Natural killer cell (primary cell): ENCODE measurements around the gene UBE2M. TPM values are rescaled to one million over a fixed set of nuclear protein-coding genes. Genes with fewer than 3 reads are reported as not detected.

ENCODE experiments used
- ATAC-seq, 3 donors: fragments of 150-1000 bp in 2 of 3; fragments of 200-7000 bp in 1 of 3; cut with Tn5 transposase; 1 replicate in 1 of 3; 2 replicates in 2 of 3; pipeline ENCODE4 v1.10.0; 2021; ENCODE audit warnings: mild to moderate bottlenecking in 2 of 3, moderate library complexity in 2 of 3
- DNase-seq, 2 donors: peaks; one replicate each; pipeline versions ENCODE4 v3.0.0 to v3.0.0-alpha.2; 2013 to 2021; ENCODE audit warnings: mixed read lengths in 1 of 2
- H3K27ac ChIP-seq: one replicate; pipeline ENCODE4 v1.5.1; 2013; ENCODE audit warnings: mild to moderate bottlenecking, low read length
- H3K27me3 ChIP-seq: one replicate; pipeline ENCODE4 v1.6.1; 2013; ENCODE audit warnings: low read length; ENCODE audit not compliant: control insufficient read depth, insufficient read depth
- H3K36me3 ChIP-seq: one replicate; pipeline ENCODE4 v1.6.1; 2013; ENCODE audit warnings: low read length; ENCODE audit not compliant: control insufficient read depth, insufficient read depth
- H3K4me1 ChIP-seq: one replicate; pipeline ENCODE4 v1.6.1; 2013; ENCODE audit warnings: low read length; ENCODE audit not compliant: control insufficient read depth, insufficient read depth
- H3K4me3 ChIP-seq: one replicate; pipeline ENCODE4 v1.5.1; 2013; ENCODE audit warnings: low read length
- H3K9me3 ChIP-seq: one replicate; pipeline ENCODE4 v1.6.1; 2013; ENCODE audit warnings: low read length; ENCODE audit not compliant: control insufficient read depth, insufficient read depth
- H3K27ac Mint-ChIP-seq, 2 donors: one replicate each; pipeline ENCODE4 v1.8.0; 2022; ENCODE audit warnings: mild to moderate bottlenecking in 2 of 2, mixed read lengths in 2 of 2, moderate library complexity in 1 of 2
- H3K27me3 Mint-ChIP-seq, 2 donors: one replicate each; pipeline ENCODE4 v1.8.0; 2022; ENCODE audit warnings: low read depth in 2 of 2, mixed read lengths in 2 of 2
- H3K36me3 Mint-ChIP-seq: one replicate; pipeline ENCODE4 v1.8.0; 2022; ENCODE audit warnings: mixed read lengths
- H3K4me1 Mint-ChIP-seq, 2 donors: one replicate each; pipeline ENCODE4 v1.8.0; 2022; ENCODE audit warnings: mixed read lengths in 2 of 2
- H3K4me3 Mint-ChIP-seq: one replicate; pipeline ENCODE4 v1.8.0; 2022; ENCODE audit warnings: mild to moderate bottlenecking, moderate library complexity, mixed read lengths
- H3K9me3 Mint-ChIP-seq, 2 donors: one replicate each; pipeline ENCODE4 v1.8.0; 2022; ENCODE audit warnings: mixed read lengths in 2 of 2
- CTCF ChIP-seq: fragments of 200-600 bp; IDR thresholded peaks from one replicate; pipeline ENCODE4 v1.8.0; 2022; ENCODE audit warnings: antibody characterized with exemption
- WGBS: methylation state at CpG from one replicate; pipeline ENCODE4 v1.1.7; 2013; ENCODE audit warnings: missing lambda C conversion rate; ENCODE audit not compliant: insufficient coverage; 5-methylcytosine and 5-hydroxymethylcytosine counted together
- intact Hi-C: fragments of 100-400 bp; cut with micrococcal nuclease; formaldehyde crosslinking; loops from one replicate; pipeline ENCODE4 v1.14.2; 2022
- total RNA-seq, 4 donors: library from RNA; stranded (reverse); fragments of 120-200 nt in 1 of 4; gene quantifications; one replicate each; pipeline versions ENCODE4 v1.2.3 to v1.2.4, GENCODE V29; 2013 to 2022

UBE2M gene
- total RNA-seq, 3 donors from 2014 or later (not counting 1 experiment from before 2014, with no cell fraction given): 71.0 to 89.5 (median 81.9) TPM

- peaks cover 33 to 63% of the 10 kb centered on the region in 2 donors for H3K4me1 Mint-ChIP-seq
- no peaks in the 10 kb centered on the region for H3K36me3 Mint-ChIP-seq
- H3K4me3 ChIP-seq: peak overlapping the region; percentile 31
- no peaks in the 10 kb centered on the region for H3K27me3 Mint-ChIP-seq
- TF ChIP-seq CTCF: no peak
- no peaks in the 10 kb centered on the region for H3K27me3 ChIP-seq
- H3K9me3 ChIP-seq: no peaks in the 10 kb centered on the region
- peaks cover 50% of the 10 kb centered on the region for H3K4me1 ChIP-seq
- H3K9me3 Mint-ChIP-seq: no peaks in the 10 kb centered on the region
- H3K27ac ChIP-seq: peak overlapping the region; percentile 73
- intact Hi-C loops: no loop called here
- peak overlapping the region; percentile 43 to 99 for H3K27ac Mint-ChIP-seq
- DNase-seq (peak in 1 of 2 donors; percentile 65), ATAC-seq (no peak)
- WGBS: 12% methylated on average over 107 of the region's 107 CpGs
- H3K4me3 Mint-ChIP-seq: peak overlapping the region; percentile 84
- no peaks in the 10 kb centered on the region for H3K36me3 ChIP-seq
Measured at GRCh38 chr19:58562122-58563033, 4.0 kb upstream of the UBE2M start.

- WGBS: 82% methylated on average over 16 of the region's 16 CpGs
- H3K9me3 Mint-ChIP-seq: no peaks in the 10 kb centered on the region
- peak overlapping the region; percentile 43 to 99 for H3K27ac Mint-ChIP-seq
- Histone ChIP-seq H3K4me3 (peak overlapping the region; percentile 31), H3K27ac (peak overlapping the region; percentile 73), H3K9me3 (no peaks in the 10 kb centered on the region), H3K4me1 (peaks cover 58% of the 10 kb centered on the region), H3K27me3 (no peaks in the 10 kb centered on the region), H3K36me3 (peaks cover 5% of the 10 kb centered on the region)
- no peaks in the 10 kb centered on the region for H3K27me3 Mint-ChIP-seq
- no peak for DNase-seq
- peak overlapping the region; percentile 84 for H3K4me3 Mint-ChIP-seq
- ATAC-seq: no peak
- H3K4me1 Mint-ChIP-seq: peaks cover 36 to 71% of the 10 kb centered on the region in 2 donors
- TF ChIP-seq CTCF: no peak
- intact Hi-C loops: no loop called here
- H3K36me3 Mint-ChIP-seq: no peaks in the 10 kb centered on the region
Measured at GRCh38 chr19:58561373-58562121, 3.1 kb upstream of the UBE2M start.

- H3K4me1 ChIP-seq: peaks cover 63% of the 10 kb centered on the region
- peaks cover 36 to 76% of the 10 kb centered on the region in 2 donors for H3K4me1 Mint-ChIP-seq
- ATAC-seq: no peak
Measured at GRCh38 chr19:58560921-58561320, 2.5 kb upstream of the UBE2M start.

More at GRCh38 chr19:58560921-58561320, 2.5 kb upstream of the UBE2M start:
- no peak for TF ChIP-seq CTCF
- Histone ChIP-seq H3K27me3 (no peaks in the 10 kb centered on the region), H3K36me3 (peaks cover 11% of the 10 kb centered on the region), H3K4me3 (no peak overlapping the region), H3K27ac (peak overlapping the region; percentile 73), H3K9me3 (no peaks in the 10 kb centered on the region)
- no peaks in the 10 kb centered on the region for H3K9me3 Mint-ChIP-seq
- intact Hi-C loops: no loop called here
- no peaks in the 10 kb centered on the region for H3K36me3 Mint-ChIP-seq
- peak overlapping the region; percentile 98 for H3K4me3 Mint-ChIP-seq
- DNase-seq: no peak
- H3K27ac Mint-ChIP-seq: peak overlapping the region; percentile 43 to 99
- H3K27me3 Mint-ChIP-seq: no peaks in the 10 kb centered on the region
